ENCODE data around the gene SMAD9. TPM values are rescaled to one million over a fixed set of nuclear protein-coding genes. Genes with fewer than 3 reads are reported as not detected.

The SMAD9 gene
- total and polyA plus RNA-seq, 10 donors: 0.67 to 2.9 (median 1.4) TPM

GRCh38 chr13:36920616-36921185 lies 663 bp upstream of the SMAD9 start:
- Histone ChIP-seq H3K36me3 (no peaks in the 10 kb centered on the region), H3K27me3 (replicated peaks in 1 of 7) (peaks cover 0 to 63% (median 14%) of the 10 kb centered on the region in 7 donors), H3K4me3 (peak overlapping the region in 4 of 8 donors; percentile 48 to 72 (median 54)), H3K9me3 (no peaks in the 10 kb centered on the region), H3K4me1 (peaks cover 0 to 23% (median 12%) of the 10 kb centered on the region in 6 donors), H3K27ac (no peak overlapping the region)
- intact Hi-C loops (cut with DNase I; ENCODE audit: low total_unique reads): no loop called here
- 75 to 86% (median 83%) methylated on average over 8 to 9 of the region's 9 CpGs for WGBS, 5 donors
- DNase-seq: no peak
- TF ChIP-seq CTCF (IDR thresholded peaks at IDR 0.05 in 8 of 11, conservative IDR thresholded peaks at IDR 0.05 in 3 of 11) (no peak), POLR2A (IDR thresholded peaks at IDR 0.05) (no peak), POLR2AphosphoS5 (IDR thresholded peaks at IDR 0.05) (no peak)

GRCh38 chr13:36919171-36919832 lies 736 bp downstream of the SMAD9 start:
- Histone ChIP-seq H3K9me3 (no peaks in the 10 kb centered on the region), H3K4me1 (peaks cover 0 to 23% (median 12%) of the 10 kb centered on the region in 6 donors), H3K36me3 (no peaks in the 10 kb centered on the region), H3K4me3 (peak overlapping the region; percentile 31 to 72 (median 42)), H3K27me3 (replicated peaks in 1 of 7) (peaks cover 0 to 73% (median 14%) of the 10 kb centered on the region in 7 donors), H3K27ac (peak overlapping the region in 1 of 8 donors; percentile 32)
- intact Hi-C loops (cut with DNase I; ENCODE audit: low total_unique reads): no loop called here
- no peak for TF ChIP-seq POLR2A (IDR thresholded peaks at IDR 0.05)
- no peak for TF ChIP-seq CTCF (IDR thresholded peaks at IDR 0.05 in 8 of 11, conservative IDR thresholded peaks at IDR 0.05 in 3 of 11)
- TF ChIP-seq POLR2AphosphoS5 (IDR thresholded peaks at IDR 0.05): no peak
- DNase-seq: no peak
- WGBS, 5 donors: 1 to 2% (median 2%) methylated on average over 39 to 51 of the region's 51 CpGs

DNA sequence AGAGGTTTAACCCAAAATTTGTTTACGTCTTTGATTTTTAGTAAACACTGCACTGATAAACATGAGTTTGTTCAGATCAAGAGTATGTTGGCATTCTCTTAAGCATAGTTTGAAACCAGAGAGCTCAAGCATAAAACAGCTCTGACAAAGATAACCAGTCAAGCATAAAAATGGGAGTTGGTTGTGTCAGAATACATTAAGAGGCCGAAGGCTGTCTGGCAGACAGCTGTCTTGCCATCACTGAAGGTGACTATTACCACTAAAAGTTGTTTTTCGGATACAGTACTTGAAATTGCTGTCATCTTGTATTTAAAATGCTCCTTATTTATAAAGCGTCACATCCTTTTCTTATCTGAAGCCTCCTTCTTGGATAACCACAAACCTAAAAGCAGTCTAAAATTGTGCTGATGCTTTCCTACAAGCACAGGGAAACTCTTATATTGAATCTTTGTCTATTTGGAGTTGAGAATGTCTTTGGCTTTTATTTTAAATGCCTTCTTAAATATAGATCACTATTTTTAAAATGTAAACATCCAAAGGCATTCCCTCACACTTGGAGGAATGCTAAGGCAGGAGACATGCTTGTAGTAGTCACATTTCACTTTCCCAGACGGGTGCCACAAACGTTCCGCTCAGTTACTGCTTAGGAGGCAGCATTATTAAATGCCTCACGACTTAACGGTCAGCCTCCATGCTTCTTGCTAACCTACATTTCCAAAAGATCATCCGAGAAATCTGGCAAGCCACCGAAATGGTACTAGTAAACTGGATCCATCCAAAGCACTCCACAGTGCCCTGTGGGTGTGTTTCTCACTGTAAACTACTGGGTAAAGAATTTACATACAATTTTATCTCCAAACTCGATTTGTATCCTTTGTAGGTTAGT lies 1.5 kb downstream of the SMAD9 start:
- H3K4me3 ChIP-seq: peak overlapping the region in 5 of 8 donors; percentile 37 to 72 (median 50)
- WGBS, 5 donors: 38 to 48% (median 47%) methylated on average over 12 of the region's 12 CpGs
- no peak for TF ChIP-seq POLR2A (IDR thresholded peaks at IDR 0.05)
- DNase-seq: no peak
- no peaks in the 10 kb centered on the region for H3K9me3 ChIP-seq
- peaks cover 0 to 72% (median 14%) of the 10 kb centered on the region in 7 donors for H3K27me3 ChIP-seq (replicated peaks in 1 of 7)
- intact Hi-C loops (cut with DNase I; ENCODE audit: low total_unique reads): no loop called here
- peaks cover 0 to 23% (median 12%) of the 10 kb centered on the region in 6 donors for H3K4me1 ChIP-seq
- H3K27ac ChIP-seq: peak overlapping the region in 1 of 8 donors; percentile 32
- no peaks in the 10 kb centered on the region for H3K36me3 ChIP-seq

DNA sequence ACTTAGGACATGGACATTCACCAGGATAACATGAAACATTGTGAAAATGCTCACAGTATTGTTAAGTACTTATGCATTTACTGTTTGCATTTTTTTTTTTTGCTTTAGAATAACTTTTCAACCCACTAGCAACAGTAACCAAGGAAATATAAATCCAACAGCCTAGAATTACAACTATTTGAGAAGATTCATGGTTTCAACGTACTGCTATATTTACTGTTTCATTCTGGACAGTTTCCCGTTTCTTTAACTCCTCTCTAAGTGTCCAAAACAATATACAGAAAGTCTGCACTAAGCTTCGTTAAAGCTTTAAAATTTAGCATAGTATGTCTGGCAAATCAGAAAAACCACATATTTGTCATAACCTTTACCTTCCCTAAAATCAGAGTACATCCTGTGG lies 2.7 kb downstream of the SMAD9 start:
- Histone ChIP-seq H3K4me3 (no peak overlapping the region), H3K27ac (no peak overlapping the region), H3K36me3 (no peaks in the 10 kb centered on the region), H3K9me3 (no peaks in the 10 kb centered on the region), H3K27me3 (replicated peaks in 1 of 7) (peaks cover 0 to 72% (median 14%) of the 10 kb centered on the region in 7 donors), H3K4me1 (peaks cover 0 to 23% (median 12%) of the 10 kb centered on the region in 6 donors)
- intact Hi-C loops (cut with DNase I; ENCODE audit: low total_unique reads): no loop called here
- 78 to 90% (median 81%) methylated on average over 3 of the region's 3 CpGs for WGBS, 5 donors
- no peak for TF ChIP-seq CTCF (IDR thresholded peaks at IDR 0.05 in 8 of 11, conservative IDR thresholded peaks at IDR 0.05 in 3 of 11)
- no peak for TF ChIP-seq POLR2A (IDR thresholded peaks at IDR 0.05)
- TF ChIP-seq POLR2AphosphoS5 (IDR thresholded peaks at IDR 0.05): no peak
- no peak for DNase-seq
